HG03045 (cell line): ENCODE measurements around the gene BCAS3.
"Not testable (repeated sequence)": the region's sequence is repeated elsewhere in the genome, so short reads cannot be mapped to it uniquely, and the experiment has no call there.

Experiments used
- ATAC-seq: cut with Tn5 transposase; IDR thresholded peaks from one replicate; pipeline ENCODE4 v1.9.1; 2021; ENCODE audit warnings: mild to moderate bottlenecking, moderate library complexity; ENCODE audit not compliant: unreplicated experiment

The BCAS3 gene

DNA sequence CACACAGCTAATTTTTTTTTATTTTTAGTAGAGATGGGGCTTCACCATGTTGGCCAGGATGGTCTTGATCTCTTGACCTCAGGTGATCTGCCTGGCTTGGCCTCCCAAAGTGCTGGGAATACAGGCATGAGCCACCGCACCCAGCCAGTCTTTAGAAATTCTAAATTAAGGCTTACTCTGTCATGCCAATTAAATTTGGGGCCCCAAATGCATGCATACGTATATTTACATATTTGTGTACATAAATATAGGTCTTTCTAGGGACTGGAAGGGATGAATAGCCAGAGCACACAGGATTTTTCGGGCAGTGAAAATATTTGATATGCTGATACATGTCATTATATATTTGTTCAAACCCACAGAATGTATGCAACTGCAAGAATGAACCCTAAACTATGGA is 105.1 kb downstream of the BCAS3 start:
- no peak for ATAC-seq

DNA sequence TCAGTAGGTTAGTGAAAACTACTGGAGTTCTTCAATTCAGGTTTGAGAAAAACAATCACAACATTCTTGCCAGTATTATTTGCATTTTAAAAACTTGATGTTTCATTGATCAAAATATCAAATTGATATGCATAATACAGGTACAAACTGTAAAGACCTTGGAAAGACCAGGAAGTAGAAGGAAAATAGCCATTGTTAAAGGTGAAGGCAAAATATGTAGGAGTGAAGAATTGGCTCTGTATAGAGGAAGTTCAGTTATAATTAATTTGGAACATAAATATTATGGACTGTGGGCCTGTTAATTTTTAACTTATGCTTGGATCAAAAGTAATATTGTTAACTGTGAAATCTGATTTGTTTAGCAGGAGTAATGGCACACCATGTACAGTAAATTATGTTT is 112.6 kb downstream of the BCAS3 start:
- no peak for ATAC-seq

DNA sequence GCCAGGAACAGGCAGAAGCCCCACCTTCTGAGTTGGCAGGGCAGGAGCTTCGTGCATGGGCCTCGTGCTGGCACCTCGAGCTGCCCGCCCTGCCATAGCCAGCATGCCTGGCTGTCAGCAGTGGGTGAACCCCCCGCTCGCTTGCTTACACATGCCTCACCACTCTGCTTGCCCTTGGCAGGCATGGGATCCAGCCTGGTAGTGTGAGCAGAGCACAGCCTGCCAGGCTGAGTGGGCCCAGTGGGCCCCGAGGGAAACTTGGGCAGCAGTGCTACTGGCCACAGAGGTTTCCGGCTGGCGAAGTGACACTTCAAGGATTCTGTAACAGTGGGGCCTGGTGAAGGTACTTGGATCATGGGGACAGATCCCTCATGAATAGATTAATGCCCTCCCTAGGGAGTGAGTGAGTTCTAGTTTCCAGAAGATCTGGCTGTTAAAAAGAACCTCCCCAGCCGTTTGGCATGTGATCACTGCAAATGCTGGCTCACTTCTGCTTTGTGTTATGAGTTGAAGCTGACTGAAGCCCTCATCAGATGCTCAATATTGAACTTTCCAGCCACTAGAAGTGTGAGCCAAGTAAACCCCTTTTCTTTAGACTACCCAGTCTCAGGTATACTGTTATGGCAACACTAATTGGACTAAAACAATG is 114.7 kb downstream of the BCAS3 start:
- ATAC-seq = no peak

DNA sequence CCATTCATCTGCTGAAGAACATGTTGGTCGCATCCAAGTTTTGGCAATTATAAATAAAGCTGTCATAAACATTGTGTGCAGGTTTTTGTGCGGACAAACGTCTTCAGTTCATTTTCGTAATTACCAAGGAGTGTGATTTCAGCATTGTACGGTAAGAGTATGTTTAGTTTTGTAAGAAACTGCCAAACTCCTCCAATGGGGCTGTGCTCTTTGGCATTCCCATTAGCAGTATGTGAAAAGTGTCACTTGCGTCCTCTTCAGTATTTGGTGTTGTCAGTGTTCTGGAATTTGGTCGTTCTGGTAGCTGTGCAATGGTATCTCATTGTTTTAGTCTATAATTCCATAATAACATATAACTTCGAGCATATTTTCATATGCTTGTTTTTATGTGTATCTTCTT is 120.9 kb downstream of the BCAS3 start:
- ATAC-seq = no peak

DNA sequence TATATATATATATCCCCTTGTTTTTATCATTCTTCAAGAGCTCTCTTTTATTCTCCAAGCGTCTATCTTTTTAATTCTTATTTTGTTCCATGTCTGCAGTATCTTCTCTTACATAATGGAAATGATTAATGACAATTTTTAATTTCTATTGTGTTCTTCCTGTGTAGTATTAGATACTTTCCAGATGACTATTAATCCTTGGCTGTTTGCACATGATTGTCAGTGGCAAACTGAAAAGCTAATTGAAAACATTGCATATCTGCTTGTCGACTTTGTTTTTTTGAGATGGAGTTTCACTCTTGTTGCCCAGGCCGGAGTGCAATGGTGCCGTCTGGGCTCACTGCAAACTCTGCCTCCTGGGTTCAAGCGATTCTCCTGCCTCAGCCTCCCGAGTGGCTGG is 124.7 kb downstream of the BCAS3 start:
- ATAC-seq = no peak

DNA sequence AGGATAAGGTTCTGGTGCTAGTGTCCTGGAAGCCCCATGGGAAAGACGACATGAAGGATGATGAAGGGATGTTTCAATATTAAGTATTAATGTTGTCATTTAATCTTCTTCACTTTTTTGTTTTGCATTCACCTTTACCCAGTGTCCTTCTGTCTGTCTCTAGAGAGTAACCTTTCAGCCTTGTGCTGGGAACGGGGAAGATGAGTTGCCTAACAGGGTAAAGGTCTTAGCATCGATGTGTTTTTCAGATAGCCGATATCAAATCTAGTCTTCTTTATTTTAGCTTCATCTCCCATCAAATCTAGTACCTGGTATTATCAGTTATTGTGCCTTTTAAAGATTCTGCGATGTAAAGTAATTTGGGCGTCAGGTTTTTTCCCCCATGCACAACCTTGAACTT is 125.4 kb downstream of the BCAS3 start:
- no peak for ATAC-seq

DNA sequence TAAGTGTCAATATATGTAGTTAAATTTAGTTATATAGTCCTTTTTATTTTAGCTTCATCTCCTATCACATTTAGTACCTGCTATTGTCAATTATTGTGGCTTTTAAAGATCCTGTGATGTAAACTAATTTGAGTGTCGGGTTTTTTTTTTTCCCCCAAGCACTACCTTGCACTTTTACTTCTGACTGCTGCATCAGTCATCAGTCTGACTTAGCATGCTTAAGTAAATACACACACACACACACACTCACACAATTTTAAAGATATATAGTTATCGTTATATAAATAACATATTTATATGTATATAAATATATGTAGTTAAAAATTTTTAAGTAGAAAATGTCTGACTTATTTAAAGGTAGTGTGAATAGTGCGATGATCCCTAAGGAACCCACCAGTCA is 127.2 kb downstream of the BCAS3 start:
- no peak for ATAC-seq

DNA sequence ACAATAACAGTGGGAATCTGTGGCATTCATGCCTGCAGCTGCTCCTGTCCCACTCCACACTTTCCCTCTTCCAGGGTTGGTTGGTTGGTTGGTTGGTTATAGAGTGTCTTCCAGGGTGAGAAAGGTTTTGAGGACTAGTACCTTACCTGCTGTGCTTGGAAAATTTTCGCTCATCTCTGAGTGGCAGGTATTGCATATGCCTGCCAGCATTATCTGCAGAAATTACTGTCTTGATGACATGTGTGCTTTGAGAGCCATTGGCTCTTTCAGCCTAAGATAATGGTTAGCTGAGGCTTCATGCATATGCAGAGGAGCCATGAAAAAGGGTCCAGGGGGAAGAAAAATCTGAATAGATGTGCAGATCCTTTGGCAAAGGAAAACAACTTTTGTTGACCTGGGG is 131.8 kb downstream of the BCAS3 start:
- ATAC-seq = no peak

DNA sequence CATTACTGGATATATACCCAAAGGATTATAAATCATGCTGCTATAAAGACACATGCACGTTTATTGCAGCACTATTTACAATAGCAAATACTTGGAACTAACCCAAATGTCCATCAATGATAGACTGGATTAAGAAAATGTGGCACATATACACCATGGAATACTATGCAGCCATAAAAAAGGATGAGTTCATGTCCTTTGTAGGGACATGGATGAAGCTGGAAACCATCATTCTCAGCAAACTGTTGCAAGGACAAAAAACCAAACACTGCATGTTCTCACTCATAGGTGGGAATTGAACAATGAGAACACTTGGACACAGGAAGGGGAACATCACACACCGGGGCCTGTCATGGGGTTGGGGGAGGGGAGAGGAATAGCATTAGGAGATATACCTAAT is 137.3 kb downstream of the BCAS3 start:
- ATAC-seq = not testable (repeated sequence)

DNA sequence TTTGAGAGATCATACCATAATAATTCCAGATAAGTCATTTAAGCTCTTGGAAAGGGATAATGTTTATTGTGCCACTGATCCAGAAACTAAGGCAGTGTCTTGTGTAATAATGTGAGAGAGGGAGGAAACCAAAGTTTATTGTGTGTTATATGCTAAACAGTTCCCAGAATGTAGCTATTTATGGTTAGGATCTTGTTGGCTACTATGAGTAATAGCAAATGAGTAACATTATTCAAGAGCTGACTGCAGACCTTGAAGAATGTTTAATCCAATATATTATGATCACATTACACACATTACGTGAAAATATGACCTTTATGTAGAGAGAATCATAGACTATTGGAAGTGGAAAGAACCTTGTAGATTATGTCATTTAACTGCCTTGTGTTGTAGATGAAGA is 139.5 kb downstream of the BCAS3 start:
- no peak for ATAC-seq

DNA sequence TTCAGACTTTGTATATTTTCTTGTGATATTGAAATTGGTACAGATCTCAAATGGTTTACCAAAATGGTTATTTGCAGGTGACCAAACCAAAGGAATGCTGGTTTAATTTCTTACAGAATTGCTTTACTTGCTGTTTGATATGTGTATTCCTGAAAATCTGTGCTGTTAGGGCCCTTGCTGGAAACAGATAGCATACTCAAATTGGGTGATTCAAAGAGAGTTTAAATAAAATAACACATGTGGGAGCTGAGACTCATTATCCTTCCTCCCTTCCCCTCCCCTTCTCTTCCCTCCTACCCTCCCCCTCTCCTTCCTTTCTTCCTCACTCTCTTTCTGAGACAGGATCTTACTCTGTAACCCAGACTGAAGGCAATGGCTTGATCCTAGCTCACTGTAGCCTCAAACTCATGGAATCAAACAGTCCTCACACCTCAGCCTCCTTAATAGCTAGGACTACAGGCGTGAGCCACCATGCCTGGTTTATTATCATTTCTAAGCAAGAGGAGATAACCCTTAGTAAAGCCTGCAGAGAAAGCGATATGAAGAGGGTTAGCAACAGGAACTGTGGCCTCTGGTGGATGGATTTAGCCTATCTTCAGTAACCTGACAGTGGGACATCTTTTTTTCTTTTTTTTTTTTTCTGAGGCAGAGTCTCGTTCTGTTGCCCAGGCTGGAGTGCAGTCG is 141.9 kb downstream of the BCAS3 start:
- ATAC-seq = no peak

DNA sequence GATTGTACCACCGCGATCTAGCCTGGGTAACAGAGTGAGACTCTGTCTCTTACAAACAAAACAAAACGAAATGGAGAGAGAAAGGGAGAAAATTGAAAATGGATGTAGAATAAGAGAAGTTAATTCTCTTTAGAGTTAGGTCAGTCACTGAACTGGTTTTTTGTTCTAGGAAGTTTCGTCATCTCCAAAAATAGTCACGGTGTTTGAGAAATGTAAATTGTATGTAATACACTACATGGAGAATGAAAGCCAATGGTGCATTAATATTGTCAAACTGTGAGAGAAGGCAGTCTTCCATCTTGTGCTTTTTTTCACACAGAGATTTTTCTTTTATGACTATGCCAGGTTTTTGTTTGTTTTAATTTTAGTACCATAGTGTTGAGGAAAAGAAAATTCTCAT is 145.9 kb downstream of the BCAS3 start:
- no peak for ATAC-seq

DNA sequence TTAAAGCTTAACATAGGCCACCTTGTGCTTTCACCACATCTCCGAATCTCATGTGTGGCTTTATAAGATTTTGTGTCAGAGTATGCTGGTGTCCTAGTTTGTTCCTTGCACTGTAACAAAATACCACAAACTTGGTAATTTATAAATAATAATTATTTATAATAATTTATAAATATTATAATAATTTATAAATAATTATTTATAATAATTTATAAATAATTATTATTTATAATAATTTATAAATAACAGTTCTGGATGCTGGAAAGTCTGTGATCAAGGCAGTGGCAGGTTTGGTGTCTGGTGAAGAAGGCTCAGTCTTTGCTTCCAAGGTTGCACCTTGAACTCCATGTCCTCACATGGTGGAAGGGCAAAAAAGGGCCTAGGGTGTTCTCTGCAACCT is 147.7 kb downstream of the BCAS3 start:
- ATAC-seq = no peak

DNA sequence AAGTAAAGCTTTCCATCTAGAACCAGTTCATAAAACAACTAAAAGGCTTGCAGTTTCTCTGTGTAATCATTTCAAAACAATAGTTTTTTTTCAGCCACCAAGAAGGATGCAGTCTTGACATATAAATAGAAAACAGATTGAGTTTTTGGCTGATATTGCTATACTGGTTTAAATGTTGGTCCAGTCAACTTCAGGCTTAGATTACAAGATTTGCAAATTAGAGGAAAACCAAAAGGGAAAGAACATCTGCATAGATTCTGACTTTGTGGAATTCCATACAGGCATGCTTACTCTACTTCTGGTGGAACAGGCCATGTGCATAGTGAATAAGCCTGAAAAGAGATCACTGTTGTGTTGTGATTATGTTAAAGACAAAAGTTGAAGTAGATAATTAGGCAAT is 150.3 kb downstream of the BCAS3 start:
- ATAC-seq = no peak

DNA sequence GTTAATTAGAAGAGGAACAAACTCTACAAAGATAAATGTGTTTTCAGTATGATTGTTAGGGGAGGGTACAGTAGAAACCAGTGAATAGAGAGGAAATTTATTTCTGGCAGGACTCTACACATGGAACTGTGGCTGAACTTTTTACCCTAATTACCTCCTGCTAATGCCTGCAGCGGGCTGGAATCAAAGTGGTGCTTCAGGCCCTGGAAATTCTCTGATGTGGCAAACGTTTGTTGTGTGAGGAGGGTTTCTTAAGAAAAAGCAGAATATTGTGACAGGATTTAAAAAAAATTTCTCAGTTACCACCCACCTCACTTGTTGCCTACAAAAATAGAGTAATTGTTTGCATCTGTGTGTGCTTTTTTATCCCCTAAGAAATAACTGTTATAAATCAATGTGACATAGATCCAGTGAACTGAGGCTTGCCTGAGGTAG is 154.5 kb downstream of the BCAS3 start:
- no peak for ATAC-seq

DNA sequence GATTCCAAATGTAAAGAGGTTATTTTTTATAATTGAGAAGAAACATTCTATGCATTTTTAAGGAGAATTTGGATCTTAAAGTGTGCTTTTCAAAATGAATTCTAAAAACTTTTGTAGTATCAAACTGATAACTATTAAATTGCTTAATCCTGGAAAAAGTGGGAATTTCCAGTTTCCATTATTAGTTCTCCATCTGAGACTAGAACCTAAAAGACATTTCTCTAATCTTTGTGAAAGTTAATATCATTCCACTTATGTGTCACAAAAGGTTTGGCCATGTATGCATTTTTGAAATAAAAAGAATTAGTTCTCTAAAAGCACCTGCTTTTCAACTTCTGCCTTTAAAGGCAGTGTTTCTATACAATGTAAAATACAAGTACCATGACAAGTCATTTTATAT is 155.0 kb downstream of the BCAS3 start:
- ATAC-seq = no peak

DNA sequence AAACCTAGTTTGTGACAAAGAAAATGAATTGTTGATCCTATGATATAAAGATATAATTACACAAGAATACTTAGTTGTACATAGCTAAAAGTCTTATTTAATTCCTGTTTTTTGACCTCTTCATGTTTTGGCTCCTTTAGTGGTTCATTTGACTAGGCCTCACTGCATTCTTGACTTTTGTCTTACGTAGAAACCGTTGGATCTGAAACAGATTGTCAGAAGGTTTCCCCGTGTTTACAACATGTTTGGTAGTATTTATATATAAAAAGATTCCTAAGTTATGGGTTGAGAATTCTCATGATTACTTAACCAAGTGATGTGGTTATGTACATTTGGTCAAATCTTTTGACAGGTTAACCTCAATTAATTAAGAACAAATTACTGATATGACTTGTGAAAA is 162.8 kb downstream of the BCAS3 start:
- ATAC-seq = no peak

DNA sequence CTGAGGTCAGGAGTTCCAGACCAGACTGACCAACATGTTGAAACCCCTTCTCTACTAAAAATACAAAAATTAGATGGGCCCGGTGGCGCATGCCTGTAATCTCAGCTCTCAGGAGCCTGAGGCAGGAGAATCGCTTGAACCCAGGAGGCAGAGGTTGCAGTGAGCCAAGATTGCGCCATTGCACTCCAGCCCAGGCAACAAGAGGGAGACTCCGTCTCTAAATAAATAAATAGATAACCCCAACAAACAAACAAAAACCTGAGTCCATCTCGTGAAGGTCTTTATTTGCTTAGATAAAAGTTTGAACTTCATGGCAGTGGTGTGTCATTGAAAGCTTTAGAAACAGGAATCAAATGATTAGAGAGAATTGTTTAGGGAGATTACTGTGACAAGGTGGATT is 167.4 kb downstream of the BCAS3 start:
- no peak for ATAC-seq

DNA sequence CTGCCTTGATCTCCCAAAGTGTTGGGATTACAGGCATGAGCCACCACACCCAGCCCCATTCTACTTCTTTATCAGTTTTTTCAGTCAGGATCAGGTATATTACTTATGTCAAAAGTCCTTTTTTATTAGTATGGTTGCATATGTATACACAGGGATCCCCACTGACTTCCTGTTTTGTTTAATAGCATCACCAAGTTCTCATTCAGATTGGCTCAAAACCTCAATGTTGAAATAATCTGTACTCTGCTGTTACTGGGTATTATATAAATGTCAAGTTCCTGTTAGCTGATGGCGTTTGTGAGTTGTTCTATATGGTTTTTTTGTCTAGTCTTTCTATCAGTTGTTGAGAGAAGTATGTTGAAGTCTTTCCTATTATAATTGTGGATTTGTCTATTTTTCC is 168.5 kb downstream of the BCAS3 start:
- no peak for ATAC-seq

DNA sequence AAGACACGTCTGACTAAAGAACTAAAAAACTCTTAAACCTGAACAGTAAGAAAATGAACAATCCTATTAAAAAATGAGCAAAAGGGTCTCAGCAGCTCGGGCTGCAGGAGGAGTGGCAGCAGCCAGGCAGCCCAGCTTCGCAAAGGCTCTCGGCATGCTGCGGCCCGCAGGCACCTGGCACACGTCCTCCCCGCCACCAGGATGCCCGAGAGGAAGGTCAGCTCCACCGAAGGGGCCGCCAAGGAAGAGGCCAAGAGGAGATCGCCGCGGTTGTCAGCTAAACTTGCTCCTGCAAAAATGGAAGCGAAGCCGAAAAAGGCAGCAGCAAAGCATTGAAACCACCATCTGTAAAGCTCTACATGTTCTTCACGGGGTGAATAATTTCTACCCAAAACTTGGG is 173.5 kb downstream of the BCAS3 start:
- ATAC-seq = no peak

DNA sequence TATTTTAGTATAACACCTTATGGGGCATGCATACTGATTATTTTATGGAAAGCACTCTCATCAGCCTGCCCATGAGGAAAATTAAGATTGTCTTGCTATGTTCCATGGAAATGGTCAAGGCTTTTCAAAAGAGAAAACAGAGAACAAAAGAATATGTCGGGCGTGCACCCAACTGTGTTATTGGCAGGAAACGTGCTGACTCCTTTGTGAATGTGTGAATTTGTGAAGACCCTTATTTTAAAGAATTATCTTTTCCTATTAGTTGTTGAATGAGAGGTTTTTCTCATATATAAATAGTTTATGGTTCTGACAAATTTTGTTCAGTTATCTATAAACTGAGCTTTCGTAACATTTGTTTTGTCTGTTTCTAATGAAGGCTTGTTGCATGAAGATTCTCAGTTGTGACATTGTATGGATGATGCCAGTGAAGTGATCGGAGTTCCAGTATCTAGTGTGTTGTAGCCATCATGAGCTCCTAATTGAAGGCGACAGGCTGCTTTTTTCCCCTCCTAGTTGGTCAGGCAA is 180.0 kb downstream of the BCAS3 start:
- ATAC-seq = no peak

DNA sequence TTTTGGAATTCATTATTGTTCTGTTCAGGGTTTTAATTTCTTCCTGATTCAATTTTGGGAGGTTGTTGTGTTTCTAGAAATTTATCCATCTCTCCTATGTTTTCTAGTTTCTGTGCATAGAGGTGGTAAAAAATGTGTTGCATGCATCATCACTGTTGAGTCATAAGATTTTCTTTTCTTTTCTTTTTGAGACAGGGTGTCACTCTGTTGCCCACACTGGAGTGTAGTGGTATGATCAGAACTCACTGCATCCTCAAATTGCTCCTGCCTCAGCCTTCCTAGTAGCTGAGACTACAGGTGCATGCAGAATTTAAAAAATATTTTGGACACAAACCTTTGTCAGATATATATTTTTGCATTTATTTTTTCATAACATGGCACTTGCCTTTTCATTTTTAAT is 184.8 kb downstream of the BCAS3 start:
- no peak for ATAC-seq
